ENCODE results near the gene ZNF185. TPM values are rescaled to one million over a fixed set of nuclear protein-coding genes. Genes with fewer than 3 reads are reported as not detected.

The ZNF185 gene
- total and polyA plus RNA-seq, 2 donors (not counting 3 experiments of a cell fraction or from before 2014, with no cell fraction given) = 18.7 to 31.6 TPM

- no peaks in the 10 kb centered on the region for H3K27me3 ChIP-seq (ENCODE audit: control insufficient read depth in 2 of 2, insufficient read depth in 2 of 2, low read length in 2 of 2)
- no peaks in the 10 kb centered on the region for H3K9me3 ChIP-seq (replicated peaks; ENCODE audit: control insufficient read depth, insufficient read depth, low read length)
- CTCF ChIA-PET = interaction anchor here (0.6 to 2.0 kb wide), 23 partner anchors 10 to 768 kb away, joined by 3 to 16 read pairs (median 4); partner anchors contain the start of genes BGN and HAUS7
- H3K27ac ChIP-seq (ENCODE audit: insufficient read depth, low read depth, low read length) = peak overlapping the region; percentile 46
- dilution Hi-C loops (cut with MboI; ENCODE audit: extremely low pct_ligation_motif_present, low sequenced_read_pairs) = no loop called here
- POLR2A ChIA-PET = no interaction called here
- H3K4me2 ChIP-seq (ENCODE audit: insufficient read depth, low read length) = peak overlapping the region; percentile 87
- no TSS peak for BruUV-seq (replicated peaks)
- TF ChIP-seq POLR2AphosphoS5 (IDR thresholded peaks at IDR 0.05; ENCODE audit: insufficient read depth, low read depth, low read length) (peak; percentile 74), GATA2 (IDR thresholded peaks at IDR 0.05; ENCODE audit: insufficient read depth, insufficient read length, low read depth, low read length) (no peak), MAX (IDR thresholded peaks at IDR 0.05; ENCODE audit: insufficient read depth, insufficient read length) (peak; percentile 18), CTCF (IDR thresholded peaks at IDR 0.05; ENCODE audit: extremely low read depth in 1 of 2, insufficient read depth in 1 of 2, low read depth in 1 of 2, low read length in 2 of 2) (peak; percentile 64 to 81), JUN (IDR thresholded peaks at IDR 0.05; ENCODE audit: borderline replicate concordance, insufficient read depth, insufficient read length, low read depth) (no peak), FOS (IDR thresholded peaks at IDR 0.05; ENCODE audit: borderline replicate concordance, insufficient read depth, low read length) (no peak), POLR2A (IDR thresholded peaks at IDR 0.05; ENCODE audit: low read depth, low read length) (peak; percentile 75)
- no peaks in the 10 kb centered on the region for H3K9me1 ChIP-seq (replicated peaks; ENCODE audit: control insufficient read depth, extremely low read depth, insufficient read depth, low read length)
- peak overlapping the region; percentile 28 to 74 (median 62) for H3K4me3 ChIP-seq (replicated peaks in 1 of 3; ENCODE audit: insufficient read depth in 1 of 3, low read depth in 1 of 3, low read length in 3 of 3)
- H4K20me1 ChIP-seq (replicated peaks; ENCODE audit: control insufficient read depth, extremely low read depth, insufficient read depth, low read length) = no peaks in the 10 kb centered on the region
- peak overlapping the region; percentile 58 for H3K9ac ChIP-seq (replicated peaks; ENCODE audit: extremely low read depth, insufficient read depth, low read length)
- intact Hi-C loops (cut with micrococcal nuclease) = loop anchor here (1.0 to 5.0 kb wide), 3 partner anchors 91 to 727 kb away; no protein-coding TSS in a partner anchor
- FAIRE-seq (peak; percentile 98), DNase-seq (ENCODE audit: low read depth, low spot score) (peak; percentile 91)
- peak overlapping the region; percentile 61 for H2AFZ ChIP-seq (ENCODE audit: low read depth, low read length)
- H3K4me1 ChIP-seq (ENCODE audit: control insufficient read depth, extremely low read depth, insufficient read depth, low read length) = peaks cover 13% of the 10 kb centered on the region
- no peaks in the 10 kb centered on the region for H3K79me2 ChIP-seq (ENCODE audit: control insufficient read depth, insufficient read depth, low read length)
- no peaks in the 10 kb centered on the region for H3K36me3 ChIP-seq (ENCODE audit: control insufficient read depth in 2 of 2, extremely low read depth in 1 of 2, insufficient read depth in 2 of 2, low read length in 2 of 2)
These were observed 43.6 kb downstream of the ZNF185 start for GRCh38 chrX:152941328-152942076.

Data from endothelial cell of umbilical vein (primary cell).